Measurements from ENCODE around the gene AMH. TPM values are rescaled to one million over a fixed set of nuclear protein-coding genes. Genes with fewer than 3 reads are reported as not detected.
"Not testable (repeated sequence)": the region's sequence is repeated elsewhere in the genome, so short reads cannot be mapped to it uniquely, and the experiment has no call there.

AMH gene
- total RNA-seq, 1 donor from 2014 or later, result 16.4 TPM

- no peak overlapping the region for H3K4me3 Mint-ChIP-seq (ENCODE audit: unreplicated experiment)
- H3K27me3 Mint-ChIP-seq (ENCODE audit: unreplicated experiment), result no peaks in the 10 kb centered on the region
- no peaks in the 10 kb centered on the region for H3K9me3 Mint-ChIP-seq (ENCODE audit: unreplicated experiment)
- peaks cover 37% of the 10 kb centered on the region for H3K4me1 Mint-ChIP-seq (ENCODE audit: unreplicated experiment)
- TF ChIP-seq CTCF (IDR thresholded peaks at IDR 0.05), result no peak
- H3K27ac Mint-ChIP-seq (ENCODE audit: unreplicated experiment), result no peak overlapping the region
- no peak for DNase-seq (ENCODE audit: extremely low spot score, unreplicated experiment)
- peaks cover 15% of the 10 kb centered on the region for H3K36me3 Mint-ChIP-seq (ENCODE audit: unreplicated experiment)
Observed at GRCh38 chr19:2276429-2276986, 27.4 kb downstream of the AMH start.

GRCh38 chr19:2277138-2277537 is 28.0 kb downstream of the AMH start:
- no peak for TF ChIP-seq CTCF (IDR thresholded peaks at IDR 0.05)
- H3K27ac Mint-ChIP-seq (ENCODE audit: unreplicated experiment), result peak overlapping the region; percentile 15
- H3K36me3 Mint-ChIP-seq (ENCODE audit: unreplicated experiment), result peaks cover 11% of the 10 kb centered on the region
- no peak overlapping the region for H3K4me3 Mint-ChIP-seq (ENCODE audit: unreplicated experiment)
- H3K4me1 Mint-ChIP-seq (ENCODE audit: unreplicated experiment), result peaks cover 37% of the 10 kb centered on the region
- no peak for DNase-seq (ENCODE audit: extremely low spot score, unreplicated experiment)
- no peaks in the 10 kb centered on the region for H3K9me3 Mint-ChIP-seq (ENCODE audit: unreplicated experiment)
- no peaks in the 10 kb centered on the region for H3K27me3 Mint-ChIP-seq (ENCODE audit: unreplicated experiment)

DNA sequence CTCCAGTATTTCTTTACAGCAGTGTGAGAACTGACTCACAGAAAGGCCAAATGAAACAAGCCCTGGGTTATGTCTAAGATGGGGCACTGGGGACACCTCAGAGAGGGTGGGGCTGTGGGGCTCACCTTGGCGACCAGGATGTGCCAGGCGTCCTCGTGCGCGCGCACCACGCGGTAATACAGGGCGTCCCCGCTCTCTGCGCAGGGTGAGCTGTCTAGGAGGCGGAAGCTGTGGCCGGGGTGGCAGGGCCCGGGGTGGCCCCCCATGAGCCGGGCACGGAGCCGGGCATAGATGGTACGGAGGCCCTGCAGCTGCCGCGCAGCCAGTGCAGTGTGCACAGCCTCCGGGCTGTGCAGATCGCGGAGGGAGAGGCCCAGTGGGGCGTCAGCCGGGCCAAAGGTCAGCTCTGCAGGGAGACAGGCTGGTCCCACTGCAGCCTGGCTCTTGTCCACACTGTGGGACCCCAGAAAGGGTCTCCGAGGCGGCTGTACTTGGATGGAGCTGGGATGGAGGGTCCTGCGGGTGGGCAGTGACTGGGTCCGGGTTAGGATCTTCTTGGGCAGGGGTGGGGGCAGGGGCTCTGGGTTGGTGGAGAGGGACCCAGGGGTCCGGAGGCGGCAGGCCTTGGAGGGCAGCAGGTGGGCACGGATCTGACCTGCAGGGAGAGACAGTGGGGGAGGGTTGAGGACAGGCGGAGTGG is 29.5 kb downstream of the AMH start:
- no peak for TF ChIP-seq CTCF (IDR thresholded peaks at IDR 0.05)
- H3K27ac Mint-ChIP-seq (ENCODE audit: unreplicated experiment), result no peak overlapping the region

DNA sequence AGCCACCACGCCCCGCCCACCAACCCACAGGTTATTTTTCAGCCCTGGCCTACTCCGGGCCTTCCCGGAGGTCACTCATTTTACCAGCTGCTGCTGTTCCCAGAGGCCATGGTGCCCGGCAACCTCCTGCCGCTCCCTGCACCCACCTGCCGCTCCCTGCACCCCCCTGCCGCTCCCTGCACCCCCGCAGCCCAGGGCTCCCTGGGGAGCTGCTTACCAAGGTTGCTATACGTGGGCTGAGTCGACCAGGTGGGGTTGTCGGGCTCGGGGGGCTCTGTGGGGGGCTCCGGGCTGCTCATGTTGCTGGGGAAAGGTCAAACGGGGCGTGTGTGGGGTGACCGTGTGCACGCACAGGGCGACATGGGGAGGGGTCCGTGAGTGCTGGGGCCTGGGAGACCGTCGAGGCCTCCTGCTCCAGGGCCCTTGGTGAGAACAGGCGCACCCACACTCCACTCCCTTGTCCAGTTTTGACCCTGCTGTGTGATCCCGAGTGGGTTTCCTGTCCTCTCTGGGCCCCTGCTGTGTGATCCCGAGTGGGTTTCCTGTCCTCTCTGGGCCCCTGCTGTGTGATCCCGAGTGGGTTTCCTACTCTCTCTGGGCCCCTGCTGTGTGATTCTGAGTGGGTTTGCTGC is 31.6 kb downstream of the AMH start:
- Mint-ChIP-seq H3K9me3 (ENCODE audit: unreplicated experiment) (no peaks in the 10 kb centered on the region), H3K27ac (ENCODE audit: unreplicated experiment) (no peak overlapping the region), H3K27me3 (ENCODE audit: unreplicated experiment) (no peaks in the 10 kb centered on the region), H3K4me1 (ENCODE audit: unreplicated experiment) (peaks cover 21% of the 10 kb centered on the region), H3K36me3 (ENCODE audit: unreplicated experiment) (no peaks in the 10 kb centered on the region), H3K4me3 (ENCODE audit: unreplicated experiment) (no peak overlapping the region)
- no peak for DNase-seq (ENCODE audit: extremely low spot score, unreplicated experiment)
- no peak for TF ChIP-seq CTCF (IDR thresholded peaks at IDR 0.05)

More for the DNA sequence above, 29.5 kb downstream of the AMH start:
- peaks cover 36% of the 10 kb centered on the region for H3K4me1 Mint-ChIP-seq (ENCODE audit: unreplicated experiment)
- no peak overlapping the region for H3K4me3 Mint-ChIP-seq (ENCODE audit: unreplicated experiment)
- peaks cover 8% of the 10 kb centered on the region for H3K36me3 Mint-ChIP-seq (ENCODE audit: unreplicated experiment)
- no peak for DNase-seq (ENCODE audit: extremely low spot score, unreplicated experiment)
- H3K27me3 Mint-ChIP-seq (ENCODE audit: unreplicated experiment), result no peaks in the 10 kb centered on the region
- H3K9me3 Mint-ChIP-seq (ENCODE audit: unreplicated experiment), result no peaks in the 10 kb centered on the region

GRCh38 chr19:2281265-2282061 is 32.3 kb downstream of the AMH start:
- Mint-ChIP-seq H3K4me1 (ENCODE audit: unreplicated experiment) (peaks cover 21% of the 10 kb centered on the region), H3K4me3 (ENCODE audit: unreplicated experiment) (peak overlapping the region; percentile 67), H3K27ac (ENCODE audit: unreplicated experiment) (peak overlapping the region; percentile 83)
- H3K9me3 Mint-ChIP-seq (ENCODE audit: unreplicated experiment); H3K27me3 Mint-ChIP-seq (ENCODE audit: unreplicated experiment); DNase-seq (ENCODE audit: extremely low spot score, unreplicated experiment); H3K36me3 Mint-ChIP-seq (ENCODE audit: unreplicated experiment): not testable (repeated sequence)

Measured in osteocyte (in vitro differentiated cells).